HG03159 (cell line): ENCODE data around the gene TMEM266.

Experiments used
- ATAC-seq: cut with Tn5 transposase; IDR thresholded peaks from one replicate; pipeline ENCODE4 v1.9.1; 2021; ENCODE audit warnings: mild to moderate bottlenecking, moderate library complexity; ENCODE audit not compliant: unreplicated experiment

TMEM266 gene

DNA sequence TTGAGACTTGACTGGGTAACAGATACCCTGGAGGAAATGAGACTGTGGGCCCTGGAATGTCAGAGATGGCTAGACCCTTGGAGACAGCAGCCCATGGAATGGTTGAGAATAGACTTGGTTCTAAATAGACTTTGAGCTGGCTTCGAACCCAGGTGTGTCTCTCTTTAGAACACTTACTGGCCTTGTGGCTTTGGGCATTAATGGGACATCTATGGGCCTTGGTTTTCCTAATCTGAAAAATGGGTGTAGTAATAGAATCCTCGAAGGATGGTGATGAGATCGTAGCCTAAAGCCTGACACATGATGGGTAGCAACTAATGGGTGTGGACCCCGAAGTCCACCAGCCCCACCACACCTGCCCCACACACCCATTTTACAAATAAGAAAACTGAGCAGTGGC is 119.2 kb downstream of the TMEM266 start:
- no peak for ATAC-seq

DNA sequence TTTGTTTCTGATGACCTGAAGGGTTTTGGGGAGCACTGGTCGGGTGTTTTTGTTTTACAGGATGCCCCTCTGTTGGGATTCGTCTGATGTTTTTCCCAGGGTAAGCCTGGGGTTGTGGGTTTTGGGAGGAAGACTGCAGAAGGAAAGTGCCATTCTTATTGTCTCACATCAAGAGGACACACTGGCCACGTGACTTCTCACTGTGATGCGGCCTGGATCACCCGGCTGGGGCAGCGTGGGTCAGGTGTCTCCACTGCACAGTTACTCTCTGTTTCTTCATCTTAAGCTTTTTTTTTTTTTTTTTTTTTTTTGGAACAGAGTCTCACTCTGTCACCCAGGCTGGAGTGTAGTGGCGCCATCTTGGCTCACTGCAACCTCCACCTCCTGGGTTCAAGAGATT is 120.5 kb downstream of the TMEM266 start:
- no peak for ATAC-seq

DNA sequence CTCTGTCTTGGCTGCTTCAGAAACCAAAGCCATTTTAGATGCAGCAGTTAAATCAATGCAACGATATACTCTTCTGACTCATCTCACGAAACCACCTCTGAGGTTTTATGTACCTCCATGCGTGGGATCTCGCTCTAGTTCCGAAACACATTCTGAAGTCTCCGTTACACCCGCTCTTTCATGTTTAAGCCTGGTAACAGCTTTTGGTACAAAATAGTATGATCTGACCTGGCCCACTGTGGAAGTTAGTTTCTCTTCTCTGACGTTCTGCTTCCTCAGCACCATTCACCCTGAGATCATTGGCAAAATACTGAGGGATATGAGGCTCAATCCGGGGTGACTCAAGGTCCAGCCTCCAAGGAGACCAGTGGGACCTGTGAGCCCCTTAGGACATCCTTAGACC is 121.9 kb downstream of the TMEM266 start:
- no peak for ATAC-seq

- no peak for ATAC-seq
Measured at GRCh38 chr15:76183930-76184649, 124.3 kb downstream of the TMEM266 start.

- no peak for ATAC-seq
Measured at GRCh38 chr15:76184650-76185035, 124.9 kb downstream of the TMEM266 start.

DNA sequence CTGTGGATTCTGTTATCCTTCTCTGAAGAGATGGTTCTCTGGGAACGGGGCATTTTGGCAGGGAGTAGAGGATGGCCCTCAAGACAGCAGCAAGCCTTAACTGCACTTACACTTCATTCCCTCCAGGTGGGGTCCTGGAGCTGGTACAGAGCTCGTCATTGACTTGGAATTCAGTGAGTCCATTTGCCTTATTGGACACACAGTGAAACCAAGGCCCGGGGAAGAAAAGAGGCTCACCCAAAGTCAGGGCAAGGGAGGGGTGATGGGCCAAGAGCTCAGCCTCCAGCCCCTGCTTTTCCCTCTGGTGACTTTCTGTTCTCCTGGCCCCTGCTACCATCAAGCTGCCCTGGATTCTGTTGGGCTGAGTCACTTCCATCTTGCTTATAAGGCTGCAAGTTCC is 125.9 kb downstream of the TMEM266 start:
- no peak for ATAC-seq

- no peak for ATAC-seq
Measured at GRCh38 chr15:76187163-76187562, 127.4 kb downstream of the TMEM266 start.

- ATAC-seq = no peak
Measured at GRCh38 chr15:76189106-76189505, 129.3 kb downstream of the TMEM266 start.

DNA sequence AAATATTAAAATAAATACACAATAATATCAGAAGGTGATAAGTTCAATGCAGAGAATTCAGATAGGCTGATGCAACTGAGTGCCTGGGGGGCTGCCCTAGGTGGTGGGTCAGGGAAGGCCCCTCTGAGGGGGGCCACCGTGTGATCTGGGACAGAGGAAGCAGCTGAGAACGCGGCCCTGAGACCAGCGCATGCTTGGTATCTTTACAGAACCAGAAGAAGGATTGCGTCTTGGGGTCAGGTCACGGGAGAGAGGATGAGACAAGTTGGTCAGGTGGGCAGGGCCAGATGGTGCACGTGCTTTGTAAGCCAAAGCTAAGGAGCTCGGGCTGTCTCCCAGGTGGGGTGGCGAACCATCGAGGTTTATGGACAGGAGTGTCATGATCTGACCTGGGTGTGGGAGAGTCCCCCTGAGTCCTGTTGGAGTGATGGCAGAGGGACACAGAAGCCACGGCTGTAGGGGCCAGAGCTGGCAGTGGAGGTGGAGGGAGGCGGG is 130.3 kb downstream of the TMEM266 start:
- no peak for ATAC-seq

- peak; percentile 80 for ATAC-seq
Measured at GRCh38 chr15:76190751-76191538, 131.2 kb downstream of the TMEM266 start.

GRCh38 chr15:76191539-76192244 is 131.9 kb downstream of the TMEM266 start:
- ATAC-seq = no peak

- ATAC-seq = no peak
Measured at GRCh38 chr15:76192715-76193114, 132.9 kb downstream of the TMEM266 start.

DNA sequence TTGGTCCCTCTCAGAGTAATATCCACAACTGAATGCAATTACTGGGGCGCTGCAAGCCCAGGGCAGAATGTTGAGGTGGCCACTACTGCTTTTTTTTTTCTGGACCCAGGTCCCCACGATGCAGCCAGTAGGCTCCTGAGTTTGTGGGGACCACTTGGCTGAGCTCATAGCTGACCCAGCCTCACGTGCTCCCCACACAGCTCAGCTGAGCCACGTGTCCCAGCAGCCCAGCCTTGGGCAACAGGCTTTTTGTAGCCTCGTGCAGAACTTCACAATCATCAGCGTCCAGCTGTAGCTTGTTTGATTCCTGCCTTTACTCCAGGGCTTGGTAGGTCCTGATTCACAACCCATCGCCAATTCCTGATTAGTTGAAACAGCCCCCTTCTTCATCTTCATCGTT is 134.1 kb downstream of the TMEM266 start:
- ATAC-seq = no peak

DNA sequence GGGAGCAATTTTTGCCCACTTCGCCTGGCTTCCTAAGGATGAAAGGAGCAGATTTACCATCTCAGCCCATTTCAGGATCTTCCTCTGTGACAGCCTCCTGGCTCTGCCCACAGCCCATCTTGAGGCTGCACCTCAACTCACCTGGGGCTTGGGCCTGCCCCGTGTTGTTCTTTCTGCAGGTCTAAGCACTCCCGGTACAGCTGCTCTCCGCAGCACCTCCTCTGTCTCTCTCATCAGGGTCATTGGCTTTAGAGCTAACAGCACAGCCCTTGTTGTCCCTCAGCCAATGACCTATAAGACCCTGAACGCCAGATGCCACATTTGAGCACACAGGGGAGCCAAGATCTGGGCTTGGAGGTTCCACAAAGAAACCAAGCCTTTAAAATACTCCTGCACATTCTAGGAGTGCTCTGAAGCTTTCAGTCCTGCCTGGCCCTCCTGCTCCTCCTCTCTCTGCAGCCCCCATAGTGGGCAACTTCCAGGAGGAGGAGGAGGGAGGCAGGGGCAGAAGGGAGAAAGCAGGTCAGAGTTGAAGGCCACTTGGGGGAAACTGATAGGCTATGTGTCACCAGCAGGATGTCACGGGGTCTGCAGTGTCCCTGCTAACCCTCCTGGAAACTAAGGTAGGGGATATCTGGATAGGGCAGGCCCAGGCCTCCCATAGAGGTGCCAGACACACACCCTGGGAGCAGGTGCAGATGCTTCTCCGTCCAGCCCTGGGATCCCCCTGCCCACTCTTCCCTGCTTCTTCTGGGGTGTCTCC is 135.9 kb downstream of the TMEM266 start:
- ATAC-seq = no peak

DNA sequence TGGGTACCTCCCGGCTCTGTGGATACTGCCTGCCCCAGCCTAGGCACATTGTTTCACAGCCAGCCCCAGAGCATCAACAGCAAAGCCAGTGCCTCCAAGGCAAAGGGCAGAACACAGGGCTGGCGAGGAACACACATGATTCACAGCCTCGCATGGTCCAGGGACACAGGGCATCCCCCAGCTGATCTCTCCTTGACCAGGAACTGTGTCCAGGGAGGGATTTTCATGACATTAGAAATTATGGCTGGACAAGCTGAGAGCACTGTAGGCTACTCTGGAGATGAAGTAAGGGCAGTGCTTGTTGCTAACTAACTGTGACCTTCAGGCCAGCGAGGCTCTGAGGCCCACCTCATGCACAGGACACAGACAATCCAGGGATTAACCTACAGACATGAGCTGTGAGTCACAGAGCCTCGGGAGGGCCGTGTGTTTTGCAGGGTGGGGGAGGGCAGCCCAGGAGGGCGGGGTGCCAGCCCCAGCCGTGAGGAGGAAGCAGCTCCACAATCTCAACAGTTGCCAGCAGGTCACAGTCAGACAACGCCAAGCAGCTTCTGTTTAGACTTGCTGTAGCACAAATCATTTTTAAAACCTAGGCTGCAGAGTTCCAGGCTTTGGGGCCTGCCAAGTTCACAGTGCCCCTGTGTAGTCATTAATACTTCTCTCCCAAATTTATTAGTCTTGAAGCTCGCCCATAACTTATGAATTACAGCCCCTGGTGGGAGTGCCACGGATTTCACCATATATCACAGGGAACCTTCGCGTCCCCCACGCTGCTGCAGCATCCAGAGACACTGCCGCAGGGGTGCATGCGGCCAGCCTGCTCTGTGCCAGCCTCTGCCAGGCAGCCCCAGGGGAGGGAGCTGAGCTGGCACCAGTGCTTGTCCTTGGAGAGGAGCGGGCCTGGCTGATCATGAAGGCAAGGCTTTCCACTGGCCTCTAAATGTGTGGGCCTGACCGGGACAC is 136.8 kb downstream of the TMEM266 start:
- ATAC-seq = no peak

DNA sequence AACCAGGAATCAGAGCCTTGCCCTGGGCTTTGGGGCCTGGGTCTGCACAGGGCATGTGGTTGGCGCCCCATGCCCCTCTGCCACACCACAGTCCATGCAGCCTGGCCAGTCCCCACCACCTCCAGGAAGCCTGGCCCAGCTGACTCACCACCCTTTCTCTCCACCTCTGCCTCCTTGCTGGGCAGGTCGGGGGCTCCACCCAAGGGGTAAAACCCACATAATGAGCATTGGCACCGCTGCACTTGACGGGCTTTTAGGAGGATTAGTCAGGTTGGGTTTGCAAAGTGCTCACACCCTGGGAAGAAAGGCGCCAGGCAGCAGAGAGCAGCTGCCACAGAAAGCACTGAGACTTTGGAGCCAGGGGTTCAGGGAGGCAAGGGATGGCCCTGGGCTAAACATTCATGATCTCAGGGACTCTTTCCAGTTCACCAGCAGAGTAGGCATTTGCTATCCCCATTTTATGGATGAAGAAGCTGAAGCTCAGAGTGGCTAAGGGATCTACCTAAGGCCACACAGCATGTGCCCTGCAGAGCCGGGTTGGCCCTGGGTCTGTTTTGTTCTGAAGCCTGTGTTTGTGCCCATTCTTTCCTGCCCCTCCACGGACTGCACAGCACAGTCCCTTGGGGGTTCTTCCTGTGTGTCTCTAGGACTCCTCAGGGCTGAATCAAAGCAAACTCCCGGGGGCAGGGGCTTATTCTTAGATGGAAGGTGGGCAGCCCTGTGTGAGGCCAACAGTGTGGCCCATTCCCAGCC is 138.1 kb downstream of the TMEM266 start:
- no peak for ATAC-seq

DNA sequence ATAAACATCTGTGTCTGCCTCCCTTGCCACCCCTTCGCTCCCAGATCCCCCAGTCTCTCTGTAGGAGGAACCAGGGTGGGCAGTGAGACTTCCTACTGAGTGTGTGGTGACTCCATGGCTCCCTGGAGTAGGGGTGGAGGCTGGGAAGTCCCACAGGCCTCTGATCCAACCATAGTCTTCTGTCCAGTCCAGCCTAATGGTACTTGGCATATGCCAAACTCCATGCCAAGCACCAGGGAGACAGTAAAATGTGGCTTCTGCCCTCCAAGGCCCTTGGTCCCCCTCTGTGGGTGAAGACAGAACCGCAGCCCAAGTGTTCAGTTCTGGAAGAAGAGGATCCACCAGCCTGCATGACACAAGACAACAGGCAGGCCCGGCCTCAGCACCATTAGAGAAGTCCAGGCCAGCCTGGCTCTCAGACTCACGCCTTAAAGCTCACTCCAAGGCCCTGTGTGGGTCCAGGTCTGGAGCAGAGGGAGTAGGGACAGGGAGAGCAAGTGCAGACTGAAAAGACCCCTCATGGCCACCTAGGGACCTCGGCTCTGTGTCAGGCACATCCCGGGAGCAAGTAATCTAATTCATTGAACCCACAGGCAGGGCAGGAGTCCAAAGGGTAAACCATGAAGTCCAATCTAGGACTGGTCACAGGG is 138.8 kb downstream of the TMEM266 start:
- no peak for ATAC-seq
